ENCODE data around the gene NMRK1.

NMRK1 gene

GRCh38 chr9:75128535-75128934 is 40.6 kb upstream of the NMRK1 start:
- no peak overlapping the region for H3K27ac ChIP-seq
- TF ChIP-seq ZFX (IDR thresholded peaks at IDR 0.05; ENCODE audit: borderline replicate concordance): no peak
- no peak for TF ChIP-seq CTCF (IDR thresholded peaks at IDR 0.05)

GRCh38 chr9:75123696-75124095 is 35.7 kb upstream of the NMRK1 start:
- TF ChIP-seq CTCF (IDR thresholded peaks at IDR 0.05): no peak
- no peak for TF ChIP-seq ZFX (IDR thresholded peaks at IDR 0.05; ENCODE audit: borderline replicate concordance)
- H3K27ac ChIP-seq: no peak overlapping the region

GRCh38 chr9:75121914-75122558 is 34.1 kb upstream of the NMRK1 start:
- TF ChIP-seq ZFX (IDR thresholded peaks at IDR 0.05; ENCODE audit: borderline replicate concordance) (no peak), CTCF (IDR thresholded peaks at IDR 0.05) (no peak)

GRCh38 chr9:75120686-75121085 is 32.7 kb upstream of the NMRK1 start:
- TF ChIP-seq ZFX (IDR thresholded peaks at IDR 0.05; ENCODE audit: borderline replicate concordance) (no peak), CTCF (IDR thresholded peaks at IDR 0.05) (no peak)

More at GRCh38 chr9:75121914-75122558, 34.1 kb upstream of the NMRK1 start:
- no peak overlapping the region for H3K27ac ChIP-seq

GRCh38 chr9:75117564-75117963 is 29.6 kb upstream of the NMRK1 start:
- no peak overlapping the region for H3K27ac ChIP-seq
- TF ChIP-seq CTCF (IDR thresholded peaks at IDR 0.05): no peak
- no peak for TF ChIP-seq ZFX (IDR thresholded peaks at IDR 0.05; ENCODE audit: borderline replicate concordance)

More at GRCh38 chr9:75120686-75121085, 32.7 kb upstream of the NMRK1 start:
- H3K27ac ChIP-seq: no peak overlapping the region

GRCh38 chr9:75116306-75116705 is 28.4 kb upstream of the NMRK1 start:
- no peak for TF ChIP-seq CTCF (IDR thresholded peaks at IDR 0.05)
- H3K27ac ChIP-seq: no peak overlapping the region

- TF ChIP-seq CTCF (IDR thresholded peaks at IDR 0.05) (no peak), ZFX (IDR thresholded peaks at IDR 0.05; ENCODE audit: borderline replicate concordance) (no peak)
- H3K27ac ChIP-seq: no peak overlapping the region
Observed at GRCh38 chr9:75112789-75113188, 24.8 kb upstream of the NMRK1 start.
